ENCODE data around the gene FOXRED2.
"Not testable (repeated sequence)": the region's sequence is repeated elsewhere in the genome, so short reads cannot be mapped to it uniquely, and the experiment has no call there.

The FOXRED2 gene

GRCh38 chr22:36455571-36456463 lies 51.0 kb downstream of the FOXRED2 start:
- peak overlapping the region; percentile 69 for H3K4me3 ChIP-seq (ENCODE audit: low read depth, low read length)
- H3K27me3 ChIP-seq (ENCODE audit: control insufficient read depth, insufficient read depth, low read length) = no peaks in the 10 kb centered on the region; the same call in 1 of the 2 replicates
- peak overlapping the region; percentile 44 for H3K9ac ChIP-seq (ENCODE audit: low read depth, low read length)
- H3K27ac ChIP-seq (ENCODE audit: low read depth, low read length) = peak overlapping the region; percentile 89
- no peaks in the 10 kb centered on the region for H3K9me3 ChIP-seq (ENCODE audit: control insufficient read depth, insufficient read depth, low read length)
- no peaks in the 10 kb centered on the region for H3K36me3 ChIP-seq (ENCODE audit: control insufficient read depth, insufficient read depth, low read length)
- H3K4me1 ChIP-seq (ENCODE audit: control insufficient read depth, insufficient read depth, low read length) = peaks cover 15% of the 10 kb centered on the region

- Histone ChIP-seq H3K9ac (ENCODE audit: low read depth, low read length) (peak overlapping the region; percentile 65), H3K4me1 (ENCODE audit: control insufficient read depth, insufficient read depth, low read length) (peaks cover 15% of the 10 kb centered on the region), H3K27ac (ENCODE audit: low read depth, low read length) (peak overlapping the region; percentile 89)
Measured at GRCh38 chr22:36454916-36455570, 51.8 kb downstream of the FOXRED2 start.

GRCh38 chr22:36453855-36454378 lies 52.9 kb downstream of the FOXRED2 start:
- Histone ChIP-seq H3K9me3 (ENCODE audit: control insufficient read depth, insufficient read depth, low read length) (no peaks in the 10 kb centered on the region), H3K4me3 (ENCODE audit: low read depth, low read length) (no peak overlapping the region), H3K27me3 (ENCODE audit: control insufficient read depth, insufficient read depth, low read length) (no peaks in the 10 kb centered on the region; the same call in 1 of the 2 replicates), H3K27ac (ENCODE audit: low read depth, low read length) (no peak overlapping the region), H3K9ac (ENCODE audit: low read depth, low read length) (no peak overlapping the region), H3K4me1 (ENCODE audit: control insufficient read depth, insufficient read depth, low read length) (peaks cover 10% of the 10 kb centered on the region), H3K36me3 (ENCODE audit: control insufficient read depth, insufficient read depth, low read length) (no peaks in the 10 kb centered on the region)

More at GRCh38 chr22:36454916-36455570, 51.8 kb downstream of the FOXRED2 start:
- no peaks in the 10 kb centered on the region for H3K9me3 ChIP-seq (ENCODE audit: control insufficient read depth, insufficient read depth, low read length)
- peak overlapping the region; percentile 69 for H3K4me3 ChIP-seq (ENCODE audit: low read depth, low read length)
- no peaks in the 10 kb centered on the region; the same call in 1 of the 2 replicates for H3K27me3 ChIP-seq (ENCODE audit: control insufficient read depth, insufficient read depth, low read length)
- no peaks in the 10 kb centered on the region for H3K36me3 ChIP-seq (ENCODE audit: control insufficient read depth, insufficient read depth, low read length)

GRCh38 chr22:36452978-36453607 lies 53.7 kb downstream of the FOXRED2 start:
- not testable (repeated sequence) for H3K27me3 ChIP-seq (ENCODE audit: control insufficient read depth, insufficient read depth, low read length); H3K9ac ChIP-seq (ENCODE audit: low read depth, low read length); H3K27ac ChIP-seq (ENCODE audit: low read depth, low read length); H3K36me3 ChIP-seq (ENCODE audit: control insufficient read depth, insufficient read depth, low read length); H3K4me3 ChIP-seq (ENCODE audit: low read depth, low read length); H3K9me3 ChIP-seq (ENCODE audit: control insufficient read depth, insufficient read depth, low read length)
- peaks cover 10% of the 10 kb centered on the region for H3K4me1 ChIP-seq (ENCODE audit: control insufficient read depth, insufficient read depth, low read length)

GRCh38 chr22:36452250-36452977 lies 54.4 kb downstream of the FOXRED2 start:
- Histone ChIP-seq H3K4me1 (ENCODE audit: control insufficient read depth, insufficient read depth, low read length) (peaks cover 10% of the 10 kb centered on the region), H3K36me3 (ENCODE audit: control insufficient read depth, insufficient read depth, low read length) (no peaks in the 10 kb centered on the region), H3K27ac (ENCODE audit: low read depth, low read length) (no peak overlapping the region), H3K9me3 (ENCODE audit: control insufficient read depth, insufficient read depth, low read length) (no peaks in the 10 kb centered on the region), H3K4me3 (ENCODE audit: low read depth, low read length) (no peak overlapping the region), H3K27me3 (ENCODE audit: control insufficient read depth, insufficient read depth, low read length) (no peaks in the 10 kb centered on the region; the same call in 1 of the 2 replicates), H3K9ac (ENCODE audit: low read depth, low read length) (no peak overlapping the region)

GRCh38 chr22:36450923-36451322 lies 55.9 kb downstream of the FOXRED2 start:
- not testable (repeated sequence) for H3K4me1 ChIP-seq (ENCODE audit: control insufficient read depth, insufficient read depth, low read length); H3K9me3 ChIP-seq (ENCODE audit: control insufficient read depth, insufficient read depth, low read length); H3K4me3 ChIP-seq (ENCODE audit: low read depth, low read length); H3K27me3 ChIP-seq (ENCODE audit: control insufficient read depth, insufficient read depth, low read length); H3K36me3 ChIP-seq (ENCODE audit: control insufficient read depth, insufficient read depth, low read length); H3K9ac ChIP-seq (ENCODE audit: low read depth, low read length); H3K27ac ChIP-seq (ENCODE audit: low read depth, low read length)

- Histone ChIP-seq H3K9me3 (ENCODE audit: control insufficient read depth, insufficient read depth, low read length) (no peaks in the 10 kb centered on the region), H3K4me1 (ENCODE audit: control insufficient read depth, insufficient read depth, low read length) (no peaks in the 10 kb centered on the region; the same call in 1 of the 2 replicates), H3K4me3 (ENCODE audit: low read depth, low read length) (no peak overlapping the region), H3K36me3 (ENCODE audit: control insufficient read depth, insufficient read depth, low read length) (no peaks in the 10 kb centered on the region), H3K27ac (ENCODE audit: low read depth, low read length) (no peak overlapping the region), H3K9ac (ENCODE audit: low read depth, low read length) (no peak overlapping the region), H3K27me3 (ENCODE audit: control insufficient read depth, insufficient read depth, low read length) (no peaks in the 10 kb centered on the region)
Measured at GRCh38 chr22:36449596-36450175, 57.2 kb downstream of the FOXRED2 start.

- no peaks in the 10 kb centered on the region; the same call in 1 of the 2 replicates for H3K4me1 ChIP-seq (ENCODE audit: control insufficient read depth, insufficient read depth, low read length)
- no peaks in the 10 kb centered on the region for H3K36me3 ChIP-seq (ENCODE audit: control insufficient read depth, insufficient read depth, low read length)
Measured at GRCh38 chr22:36447632-36448031, 59.2 kb downstream of the FOXRED2 start.

GRCh38 chr22:36445158-36445668 lies 61.6 kb downstream of the FOXRED2 start:
- Histone ChIP-seq H3K27me3 (ENCODE audit: control insufficient read depth, insufficient read depth, low read length) (no peaks in the 10 kb centered on the region), H3K4me3 (ENCODE audit: low read depth, low read length) (no peak overlapping the region), H3K27ac (ENCODE audit: low read depth, low read length) (no peak overlapping the region), H3K36me3 (ENCODE audit: control insufficient read depth, insufficient read depth, low read length) (no peaks in the 10 kb centered on the region), H3K9me3 (ENCODE audit: control insufficient read depth, insufficient read depth, low read length) (no peaks in the 10 kb centered on the region), H3K9ac (ENCODE audit: low read depth, low read length) (no peak overlapping the region), H3K4me1 (ENCODE audit: control insufficient read depth, insufficient read depth, low read length) (no peaks in the 10 kb centered on the region)

More at GRCh38 chr22:36447632-36448031, 59.2 kb downstream of the FOXRED2 start:
- no peak overlapping the region for H3K4me3 ChIP-seq (ENCODE audit: low read depth, low read length)
- no peak overlapping the region for H3K27ac ChIP-seq (ENCODE audit: low read depth, low read length)
- no peaks in the 10 kb centered on the region for H3K9me3 ChIP-seq (ENCODE audit: control insufficient read depth, insufficient read depth, low read length)
- no peak overlapping the region for H3K9ac ChIP-seq (ENCODE audit: low read depth, low read length)
- no peaks in the 10 kb centered on the region for H3K27me3 ChIP-seq (ENCODE audit: control insufficient read depth, insufficient read depth, low read length)

Measured in HUES48 (cell line).